SH-SY5Y (cell line): ENCODE measurements around the gene KLHL8.

Experiments
- GATA2 ChIP-seq: IDR thresholded peaks from 2 replicates; pipeline ENCODE4 v1.6.1; 2011; ENCODE audit warnings: mild to moderate bottlenecking, low read depth, low read length
- GATA3 ChIP-seq: IDR thresholded peaks from 2 replicates; pipeline ENCODE4 v1.6.1; 2011; ENCODE audit warnings: low read depth, mild to moderate bottlenecking, low read length, moderate library complexity

DNA sequence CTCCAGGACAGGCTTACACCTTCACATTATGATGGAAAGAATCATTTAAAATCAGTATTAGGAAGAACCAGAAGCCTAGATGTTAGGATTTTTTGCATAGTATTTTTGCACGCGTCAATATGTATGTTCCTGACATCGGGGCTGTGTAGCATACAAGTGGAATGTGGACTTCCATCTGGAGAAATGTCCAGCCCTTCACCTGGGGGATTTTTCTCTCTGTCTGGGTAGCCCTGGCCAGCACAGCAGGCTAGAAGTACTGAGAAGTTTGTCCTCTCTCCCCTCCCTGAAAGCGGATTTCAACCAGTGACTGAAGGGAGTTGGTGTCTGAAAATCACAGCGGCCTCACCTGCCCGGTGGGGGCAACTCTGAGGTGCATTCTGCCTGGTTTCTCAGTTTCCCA lies 10.4 kb upstream of the KLHL8 start:
- TF ChIP-seq GATA2 (no peak), GATA3 (no peak)
